Cerebellar cortex (tissue), 1 donor: ENCODE data around the gene PTPRN2.

Source experiments
- DNase-seq: peaks from one replicate; pipeline ENCODE4 v3.0.0-alpha.2; 2015; ENCODE audit warnings: low spot score

PTPRN2 gene

DNA sequence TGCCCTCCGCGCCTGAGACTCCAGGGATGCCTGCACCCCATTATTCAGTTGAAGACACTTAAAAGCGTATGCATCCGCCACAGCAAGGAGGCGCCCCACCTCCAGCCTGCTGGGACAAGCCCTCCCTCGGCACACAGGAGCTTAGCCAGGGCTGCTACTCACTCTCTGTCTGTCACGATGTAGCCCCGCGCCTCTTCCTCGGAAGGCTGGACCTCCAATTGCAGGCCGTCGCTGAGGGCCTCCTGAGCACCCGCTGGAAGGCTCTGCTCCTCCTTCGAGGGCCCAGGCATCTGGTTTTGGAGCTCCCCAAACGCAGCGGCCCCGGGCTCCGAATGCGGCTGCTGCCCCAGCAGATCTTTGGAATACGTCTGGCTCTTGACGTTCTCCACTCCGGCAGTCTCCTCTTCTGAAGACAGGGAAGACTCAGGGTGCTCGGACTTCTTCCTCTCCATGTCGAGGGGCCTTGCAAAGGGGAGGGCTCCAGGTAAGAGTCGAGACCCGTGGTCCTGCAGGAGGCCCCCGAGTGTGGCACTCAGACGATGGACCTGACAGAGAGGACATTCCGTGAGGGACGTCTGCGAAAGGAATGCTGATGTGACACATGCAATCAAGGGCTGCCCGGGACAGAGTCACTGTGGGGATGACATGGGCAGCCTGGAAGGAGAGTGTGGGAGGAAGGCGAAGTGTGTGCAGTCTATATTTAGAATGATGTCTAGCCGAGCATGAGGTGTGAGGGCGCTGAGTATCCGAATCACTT lies 453.9 kb downstream of the PTPRN2 start:
- DNase-seq, result no peak

DNA sequence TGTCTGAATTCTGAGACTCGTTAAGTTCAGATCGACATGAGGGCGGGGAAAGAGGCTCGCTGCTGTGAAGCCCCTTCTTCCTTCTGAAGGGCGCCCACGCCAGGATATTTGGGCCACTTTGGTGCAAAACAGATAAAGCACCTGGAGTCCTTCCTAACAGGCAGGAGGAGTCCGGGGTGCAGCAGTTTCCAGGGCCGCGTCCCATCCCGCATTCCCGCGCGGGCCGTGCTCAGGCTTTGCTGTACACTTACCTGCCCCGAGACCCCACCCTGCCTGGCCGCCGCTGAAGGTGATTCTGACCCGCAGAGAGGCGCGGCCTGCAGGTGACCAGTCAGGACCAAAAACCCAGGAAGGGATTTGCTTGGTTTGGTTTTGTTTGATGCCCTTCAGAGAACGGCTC lies 454.6 kb downstream of the PTPRN2 start:
- no peak for DNase-seq

DNA sequence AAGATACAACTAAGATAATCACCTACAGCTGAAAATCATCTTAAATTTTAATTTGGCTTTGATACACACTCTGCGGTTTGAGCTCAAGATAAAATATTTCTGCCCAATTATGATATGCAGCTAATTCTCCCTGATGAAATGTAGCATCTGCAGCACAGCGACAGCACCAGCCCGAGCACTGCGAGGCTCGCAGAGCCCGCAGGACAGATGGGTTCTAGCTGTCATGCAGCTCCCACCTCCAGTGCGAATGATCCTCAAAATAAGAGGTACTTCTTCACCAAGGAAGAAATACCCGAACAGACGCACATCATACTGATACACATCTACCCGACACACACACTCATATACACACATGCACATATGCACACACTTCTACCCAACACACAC lies 457.6 kb downstream of the PTPRN2 start:
- no peak for DNase-seq

DNA sequence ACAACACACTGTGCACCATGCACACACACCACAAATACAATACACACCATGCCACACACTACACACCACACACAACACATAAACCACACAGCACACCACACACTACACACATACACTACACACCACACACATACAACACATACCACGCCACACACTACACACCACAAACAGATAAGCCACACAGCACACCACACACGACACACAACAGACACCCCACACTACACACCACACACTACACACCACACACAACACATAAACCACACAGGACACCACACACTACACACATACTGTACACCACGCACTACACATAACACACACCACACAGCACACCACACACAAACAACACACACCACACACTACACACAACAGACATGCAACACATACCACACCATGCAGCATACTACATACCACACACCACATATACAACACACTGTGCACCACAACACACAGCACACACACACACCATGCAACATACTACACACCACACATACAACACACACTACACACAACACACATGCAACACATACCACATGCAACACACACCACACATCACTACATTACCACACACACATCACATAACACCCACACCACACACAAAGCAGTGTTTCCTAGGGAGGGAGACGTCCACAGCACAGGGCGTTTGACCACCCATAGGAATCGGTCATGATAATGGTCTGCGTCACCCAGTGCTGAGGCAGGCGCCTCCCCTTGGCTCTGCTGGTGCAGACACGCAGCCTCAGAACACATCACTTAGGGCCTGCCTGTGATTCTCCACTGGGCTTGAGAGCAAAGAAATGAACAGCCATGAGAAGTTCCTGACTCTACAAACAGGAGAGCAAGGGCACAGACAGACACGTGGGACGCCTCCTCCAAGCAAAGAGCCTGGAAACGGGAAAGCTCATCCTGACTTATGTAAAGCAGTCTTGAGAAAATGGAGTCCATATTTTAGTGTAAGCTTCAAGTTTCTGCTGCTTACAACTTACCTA lies 458.3 kb downstream of the PTPRN2 start:
- no peak for DNase-seq

DNA sequence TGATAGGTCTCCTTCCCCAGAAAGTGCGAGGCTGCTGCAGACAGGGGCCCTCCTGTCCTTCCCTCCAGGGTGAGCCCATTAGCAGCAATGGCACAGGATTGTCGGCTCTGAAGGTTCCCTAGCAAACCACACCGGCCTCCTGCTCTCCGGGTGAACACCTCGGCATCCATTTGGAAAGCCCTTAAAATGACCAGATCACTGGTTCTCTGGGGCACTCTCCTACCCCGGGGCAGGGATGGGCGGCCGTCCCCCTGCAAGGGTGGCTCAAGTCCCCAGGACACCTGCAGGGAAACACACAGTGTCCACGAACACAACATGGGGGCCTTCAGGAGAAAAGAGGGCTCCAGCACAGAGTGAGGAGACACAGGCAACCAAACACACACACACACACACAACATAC lies 459.1 kb downstream of the PTPRN2 start:
- DNase-seq, result no peak

DNA sequence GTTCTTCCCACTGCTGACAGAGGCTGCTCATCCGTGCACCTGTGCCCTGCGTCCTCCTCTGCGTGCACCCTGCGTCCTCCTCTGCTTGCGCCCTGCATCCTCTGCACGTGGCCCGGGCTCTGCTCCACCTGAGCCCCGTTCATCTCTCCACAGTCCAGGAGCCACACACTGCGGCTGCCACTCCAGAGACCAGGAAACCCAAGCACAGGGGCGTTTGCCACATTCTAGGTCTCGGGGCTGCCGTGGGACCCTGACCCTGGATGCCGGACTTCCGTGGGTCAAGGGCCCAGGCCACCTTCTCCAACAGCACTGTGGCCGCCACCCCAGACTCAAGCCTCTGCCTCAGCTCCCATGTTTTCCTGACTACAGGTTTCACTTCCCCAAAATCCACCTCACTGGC lies 460.4 kb downstream of the PTPRN2 start:
- DNase-seq, result no peak

DNA sequence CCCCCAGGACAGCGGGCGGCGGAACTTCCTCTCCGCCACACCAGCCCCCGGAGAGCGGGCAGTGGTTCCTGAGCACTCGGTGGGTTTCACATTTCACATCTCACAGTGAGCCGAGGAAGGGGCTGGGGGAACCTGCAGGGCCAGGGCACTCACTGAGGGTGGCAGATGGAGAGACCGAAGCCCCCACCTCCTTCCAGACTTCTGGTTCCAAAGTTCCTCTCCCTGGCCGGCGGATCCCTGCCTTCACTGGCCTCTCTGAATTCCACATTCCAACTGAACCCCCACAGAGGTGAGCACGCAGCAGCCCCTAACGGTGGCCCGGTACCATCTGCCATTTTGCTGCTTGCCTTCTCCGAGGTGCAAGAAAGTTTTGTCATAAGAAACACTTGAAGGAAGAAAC lies 461.0 kb downstream of the PTPRN2 start:
- DNase-seq, result no peak

DNA sequence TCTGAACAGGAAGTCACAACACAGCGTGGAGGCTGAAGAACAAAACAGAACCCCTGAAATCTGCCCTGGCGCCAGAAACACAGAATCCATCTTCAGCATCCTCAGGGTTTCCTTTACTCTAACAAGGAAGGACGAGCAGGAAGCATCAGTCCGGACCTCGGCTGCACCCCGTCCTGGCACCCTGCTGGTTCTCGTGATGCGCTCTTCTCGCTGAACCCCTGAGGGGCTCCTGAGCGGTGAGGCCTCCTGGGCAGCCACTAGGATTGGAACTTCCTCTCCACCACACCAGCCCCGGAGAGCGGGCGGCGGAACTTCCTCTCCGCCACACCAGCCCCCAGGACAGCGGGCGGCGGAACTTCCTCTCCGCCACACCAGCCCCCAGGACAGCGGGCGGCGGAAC lies 461.9 kb downstream of the PTPRN2 start:
- DNase-seq, result no peak

DNA sequence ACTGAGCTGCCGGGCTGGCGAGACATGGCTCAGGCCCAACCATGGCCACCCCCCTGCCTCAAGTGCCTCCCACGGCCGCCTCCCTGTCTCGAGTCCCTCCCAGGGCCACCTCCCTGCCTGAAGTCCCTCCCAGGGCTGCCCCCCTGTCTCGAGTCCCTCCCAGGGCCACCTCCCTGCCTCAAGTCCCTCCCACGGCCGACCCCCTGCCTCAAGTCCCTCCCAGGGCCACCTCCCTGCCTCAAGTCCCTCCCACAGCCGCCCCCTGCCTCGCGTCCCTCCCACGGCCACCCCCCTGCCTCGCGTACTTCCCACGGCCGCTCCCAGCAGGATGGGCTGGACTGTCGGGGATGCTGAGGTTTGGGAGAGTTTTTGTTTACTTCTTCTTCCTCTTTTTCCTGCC lies 462.5 kb downstream of the PTPRN2 start:
- DNase-seq, result no peak

DNA sequence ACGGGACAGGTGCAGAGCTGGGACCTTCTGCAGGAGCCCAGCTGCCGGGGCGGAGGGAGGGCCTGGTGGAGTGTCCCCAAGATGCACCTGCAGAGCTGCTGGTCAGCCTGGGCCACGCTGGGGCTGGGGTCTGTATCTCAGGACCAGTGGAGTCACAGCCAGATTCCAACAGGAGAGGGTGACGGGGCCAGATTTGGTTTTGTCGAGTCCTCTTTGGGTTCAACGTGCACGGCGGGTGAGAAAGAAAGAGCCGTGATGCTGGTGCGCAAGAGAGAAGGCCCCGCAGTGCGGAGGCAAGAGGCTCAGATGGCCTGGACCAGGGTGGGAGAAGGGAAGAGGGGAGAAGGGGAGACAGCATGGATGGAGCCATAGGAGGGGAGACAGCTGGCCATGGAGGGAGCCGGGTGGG lies 462.9 kb downstream of the PTPRN2 start:
- DNase-seq, result no peak

DNA sequence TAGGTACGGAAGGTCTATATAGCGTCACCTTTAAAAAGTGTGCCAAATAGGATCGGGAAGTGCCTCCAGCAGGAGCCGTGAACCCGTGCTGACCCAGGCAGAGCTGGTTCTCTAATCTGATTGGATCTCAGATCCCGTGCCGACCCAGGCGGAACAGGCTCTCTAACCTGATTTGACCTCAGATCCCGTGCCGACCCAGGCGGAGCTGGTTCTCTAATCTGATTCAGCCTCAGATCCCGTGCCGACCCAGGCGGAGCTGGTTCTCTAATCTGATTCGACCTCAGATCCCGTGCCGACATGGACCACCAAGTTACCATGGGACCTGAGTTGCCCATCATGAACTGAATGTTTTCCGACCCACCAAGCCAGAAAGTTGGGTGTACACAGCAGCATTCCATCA lies 463.9 kb downstream of the PTPRN2 start:
- no peak for DNase-seq

DNA sequence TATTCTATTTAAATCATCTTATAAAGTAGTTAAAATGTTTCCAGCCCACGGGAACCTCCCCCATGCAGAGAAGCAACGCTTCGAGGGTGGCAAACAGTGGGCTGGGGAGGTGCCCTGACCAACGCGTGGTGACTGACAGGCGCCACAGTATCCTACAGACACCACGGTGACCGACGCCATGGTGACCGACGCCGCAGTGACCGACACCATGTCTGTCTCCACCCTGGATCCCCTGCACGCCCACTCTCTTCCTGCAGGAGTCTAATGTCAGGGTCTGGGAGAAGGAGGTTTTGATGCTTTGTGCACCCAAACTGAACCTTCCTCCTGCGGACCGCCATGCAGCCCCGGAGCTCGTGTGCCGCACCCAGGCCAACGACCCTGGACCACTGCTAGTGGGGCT lies 464.4 kb downstream of the PTPRN2 start:
- DNase-seq, result no peak

DNA sequence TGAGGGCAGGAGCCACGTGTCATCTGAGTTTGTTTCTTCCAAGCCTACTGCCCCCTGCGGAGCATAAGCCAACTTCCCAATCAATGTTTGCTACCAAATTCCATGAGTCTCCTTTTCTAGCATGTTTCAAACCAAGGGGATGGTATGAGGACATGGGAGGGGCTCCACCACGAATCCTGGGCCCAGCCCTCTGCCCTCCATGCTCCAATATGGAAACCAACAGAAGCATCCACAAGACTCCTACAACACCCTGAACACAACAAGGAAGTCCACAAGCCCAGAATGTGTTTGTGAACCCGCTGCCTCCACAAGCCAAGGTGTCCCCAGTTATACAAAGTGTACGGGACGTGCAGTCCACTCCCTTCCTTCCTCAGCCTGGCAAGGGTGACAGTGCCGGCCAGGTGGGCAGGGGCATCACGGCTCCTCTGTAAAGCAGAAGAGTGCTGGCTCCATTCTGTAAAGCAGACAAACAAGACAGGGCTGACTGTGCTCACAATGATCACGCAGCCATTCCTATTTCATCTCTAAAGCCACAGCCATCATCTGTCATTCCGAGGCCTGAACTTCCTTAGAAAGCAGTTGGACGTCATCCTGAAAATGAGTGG lies 466.1 kb downstream of the PTPRN2 start:
- no peak for DNase-seq

DNA sequence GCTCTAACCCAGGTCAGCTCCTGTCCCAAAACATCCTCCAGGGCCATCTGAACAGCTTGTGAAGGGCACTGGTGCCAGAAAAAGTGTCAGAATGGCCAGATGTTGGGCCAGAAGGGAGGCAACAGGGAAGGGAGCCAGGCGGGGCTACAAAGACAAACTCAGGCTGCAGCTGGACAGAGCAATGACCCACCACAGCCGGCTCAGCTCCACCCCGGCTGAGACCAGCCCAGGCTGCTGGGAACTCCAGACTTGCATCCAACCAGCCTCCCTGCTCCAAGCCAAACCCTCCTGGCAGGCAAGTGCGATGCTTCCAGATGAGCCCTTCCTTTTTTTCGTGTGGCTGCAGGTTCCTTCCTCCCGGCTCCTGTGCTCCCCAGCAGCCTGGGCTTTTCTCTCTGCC lies 466.9 kb downstream of the PTPRN2 start:
- peak; percentile 28 for DNase-seq

DNA sequence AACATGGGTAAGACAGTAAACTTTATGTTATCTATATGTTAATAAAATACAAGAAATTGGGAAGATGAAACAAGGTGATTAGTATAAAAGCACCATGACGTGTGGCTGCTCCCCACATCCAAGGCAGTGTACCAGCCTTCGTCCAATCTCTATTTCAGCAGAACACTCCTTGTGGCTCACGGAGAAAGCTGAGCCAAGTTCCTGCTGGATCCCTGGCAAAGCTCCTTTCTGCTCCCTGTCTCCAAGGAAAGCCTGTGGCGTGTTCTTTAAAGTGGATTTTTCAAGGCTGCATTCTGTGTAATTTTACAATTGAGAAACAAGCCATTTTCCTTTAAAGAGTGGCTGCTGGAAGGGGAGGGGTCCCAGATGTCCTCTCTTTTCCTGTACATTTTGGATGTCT lies 467.3 kb downstream of the PTPRN2 start:
- peak; percentile 61 for DNase-seq

DNA sequence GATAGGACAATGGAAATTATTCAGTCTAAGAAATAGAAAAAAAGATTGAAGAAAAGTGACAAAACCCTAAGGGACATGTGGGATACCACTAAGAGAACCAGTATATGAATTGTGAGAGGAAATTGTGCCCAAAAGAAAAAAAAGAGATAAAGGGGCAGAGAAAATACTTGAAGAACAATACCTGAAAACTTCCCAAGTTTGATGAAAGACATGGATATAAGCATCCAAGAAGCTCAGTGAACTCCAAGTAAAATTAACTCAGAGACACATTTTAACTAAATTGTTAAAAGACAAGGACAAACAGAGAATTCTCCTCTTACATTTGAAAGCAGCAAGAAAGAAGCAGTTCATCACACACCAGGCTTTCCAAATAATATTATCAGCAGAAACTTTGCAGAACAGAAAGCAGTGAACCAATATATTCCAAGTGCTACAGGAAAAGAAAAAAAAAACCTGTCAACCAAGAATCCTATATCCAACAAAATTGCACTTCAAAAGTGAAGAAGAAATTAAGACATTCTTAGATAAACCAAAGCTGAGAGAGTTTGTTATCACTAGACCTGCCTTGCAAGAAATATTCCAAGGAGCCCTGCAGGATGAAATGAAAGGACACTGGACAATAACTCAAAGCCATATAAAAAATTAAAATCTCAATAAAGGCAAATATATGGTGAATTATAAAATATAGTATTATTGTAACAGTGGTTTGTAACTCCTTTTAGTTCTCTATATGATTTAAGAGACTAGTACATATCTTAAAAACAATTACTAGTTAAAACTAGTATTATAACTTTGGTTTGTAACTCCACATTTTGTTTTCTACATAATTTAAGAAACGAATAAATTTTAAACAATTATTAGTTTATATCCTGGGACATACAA lies 470.0 kb downstream of the PTPRN2 start:
- DNase-seq, result no peak

DNA sequence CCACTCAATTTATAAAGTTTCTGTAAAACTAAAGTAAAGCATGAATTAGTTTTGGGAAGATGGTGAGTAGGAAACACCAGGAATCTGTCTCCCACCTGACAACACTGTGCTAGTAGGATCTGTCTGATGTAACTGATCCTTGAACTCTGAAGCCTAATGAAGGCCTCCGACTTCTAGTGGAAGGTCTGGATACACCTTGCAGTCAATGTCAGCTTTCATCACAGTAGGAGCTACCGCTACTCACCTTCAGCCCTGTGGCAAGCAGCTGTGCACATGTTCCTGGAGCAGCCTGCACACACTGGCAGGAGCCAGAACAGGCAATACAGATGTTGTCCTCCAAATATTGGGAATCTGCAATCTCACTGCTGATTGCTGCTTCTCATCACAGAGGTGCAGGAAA lies 471.4 kb downstream of the PTPRN2 start:
- no peak for DNase-seq

DNA sequence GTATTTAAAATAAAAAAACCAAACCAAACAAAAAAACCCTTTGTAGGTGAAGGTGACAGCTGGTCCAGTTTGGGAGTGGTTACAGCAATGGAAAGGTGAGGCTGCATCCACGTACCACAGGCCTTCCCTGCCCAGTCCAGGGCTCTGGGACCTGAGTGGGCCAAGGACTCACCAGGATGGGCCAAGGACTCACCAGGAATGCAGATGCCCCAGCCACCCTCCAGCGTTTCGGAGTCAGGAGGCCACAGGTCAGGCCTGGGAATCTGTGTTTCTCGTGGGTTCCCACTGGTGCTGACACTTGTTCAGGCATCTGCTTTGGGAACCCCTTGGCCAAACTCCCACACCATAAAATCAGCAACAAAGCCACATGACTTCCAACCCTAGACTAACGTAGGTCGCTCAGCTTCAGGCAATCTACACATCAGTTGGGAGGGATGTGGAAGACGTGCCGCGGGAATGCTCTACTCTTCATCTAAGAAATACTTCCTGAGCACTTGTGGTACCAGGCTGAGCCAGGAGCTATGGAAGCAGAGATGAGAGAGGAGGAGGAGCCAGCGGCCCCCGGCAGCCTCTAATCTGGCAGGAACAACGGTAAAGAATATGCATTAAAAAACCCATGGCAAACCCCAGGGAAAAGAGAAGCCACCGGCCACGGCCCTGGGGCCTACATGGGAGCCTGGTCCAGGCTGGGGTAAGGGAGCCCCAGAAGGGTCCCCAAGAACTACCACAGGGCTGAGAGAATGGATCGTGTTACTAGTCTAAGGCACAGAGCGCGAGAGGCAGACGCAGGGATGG lies 473.4 kb downstream of the PTPRN2 start:
- no peak for DNase-seq

DNA sequence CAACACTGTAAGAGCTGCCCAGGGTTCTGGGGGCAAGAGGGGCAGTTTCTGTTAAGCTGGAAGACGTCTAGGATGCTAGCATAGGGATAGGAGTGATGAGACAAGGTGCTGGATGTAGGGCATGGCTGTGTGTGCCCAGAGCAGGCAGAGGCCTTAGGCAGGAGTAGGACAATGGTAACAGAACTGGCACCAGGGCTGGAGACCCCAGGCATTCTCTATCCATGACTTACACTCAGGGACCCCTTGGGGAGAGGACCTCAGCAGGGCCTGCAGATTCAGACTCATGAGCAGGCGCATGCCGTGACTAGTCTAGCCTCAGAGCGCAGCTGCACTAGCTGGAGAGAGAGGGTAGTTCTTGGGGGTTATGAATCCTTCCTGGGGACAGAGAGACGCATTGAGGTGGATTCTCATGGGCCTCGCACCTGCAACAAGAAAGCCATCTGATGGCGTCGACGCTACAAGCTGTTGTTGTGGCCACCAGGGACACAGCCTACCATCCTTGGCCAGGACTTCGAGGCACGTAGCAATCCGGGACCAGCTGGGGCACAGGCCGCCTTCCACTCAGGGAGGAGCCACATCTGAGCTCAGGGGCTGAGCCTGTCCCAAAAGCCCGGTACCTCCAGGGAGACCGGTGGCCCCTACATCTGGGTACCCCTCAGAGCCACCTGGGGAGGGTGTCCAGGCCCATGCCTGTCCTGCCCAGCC lies 474.1 kb downstream of the PTPRN2 start:
- no peak for DNase-seq

DNA sequence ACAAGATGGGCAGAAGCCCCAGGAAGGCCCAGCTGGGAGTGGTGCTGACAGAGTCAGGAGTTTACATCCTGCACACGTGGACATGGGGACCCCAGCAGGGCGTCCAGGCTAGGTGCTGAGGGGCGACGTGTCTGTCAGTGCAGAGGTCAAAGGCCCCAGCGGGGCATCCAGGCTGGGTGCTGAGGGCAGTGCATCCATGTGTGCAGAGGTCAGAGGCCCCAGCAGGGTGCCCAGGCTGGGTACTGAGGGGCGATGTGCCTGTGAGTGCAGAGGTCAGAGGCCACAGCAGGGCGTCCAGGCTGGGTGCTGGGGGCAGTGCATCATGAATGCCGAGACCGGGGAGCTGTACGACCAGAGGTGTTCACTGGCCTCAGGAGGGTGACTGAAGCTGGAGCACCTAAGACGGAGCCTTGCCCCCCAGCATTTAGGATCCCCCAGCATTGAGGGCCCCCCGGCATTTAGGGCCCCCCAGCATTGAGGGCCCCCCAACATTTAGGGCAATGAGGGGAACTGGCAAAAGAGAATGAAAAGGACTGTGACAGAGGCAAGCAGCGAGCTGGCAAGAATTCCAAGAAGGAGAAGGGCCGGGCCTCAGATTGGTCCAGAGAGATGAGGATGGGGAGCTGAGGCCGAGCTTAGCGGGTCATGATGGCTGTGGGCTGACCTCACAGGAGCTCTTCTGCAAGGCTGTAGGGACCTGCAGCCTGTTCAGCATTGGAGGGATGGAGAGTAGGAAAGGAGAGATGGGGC lies 474.9 kb downstream of the PTPRN2 start:
- DNase-seq, result no peak
